A549 (cell line): Measurements from ENCODE around the gene COG3. TPM values are rescaled to one million over a fixed set of nuclear protein-coding genes. Genes with fewer than 3 reads are reported as not detected.

Experiments
- ATAC-seq, 2 experiments: fragments of 200-7000 bp in 1 of 2; fragments of >200 bp in 1 of 2; cut with Nextera tagmentation in 1 of 2; cut with Tn5 transposase in 1 of 2; 3 replicates each; pipeline versions ENCODE4 v1.8.0 to v1.9.1; 2018 to 2020; ENCODE audit warnings: mild to moderate bottlenecking in 1 of 2, moderate library complexity in 1 of 2
- CTCF ChIA-PET: fragments of 300-600 bp; sonication (Branson Sonifier 250); formaldehyde crosslinking; extraction: SDS; loops from one replicate; lab custom pipeline; 2021; ENCODE audit warnings: antibody characterized with exemption, inconsistent platforms; lab: Yijun Ruan, JAX
- POLR2A ChIA-PET: fragments of 350-600 bp; formaldehyde crosslinking; extraction: SDS; loops from one replicate; lab custom pipeline; 2021; ENCODE audit warnings: antibody characterized with exemption, inconsistent platforms; lab: Yijun Ruan, JAX
- DNase-seq, 2 experiments: peaks; one replicate each; pipeline versions ENCODE4 v3.0.0 to v3.0.0-alpha.2; 2011 to 2016; ENCODE audit warnings: low read depth in 1 of 2, low spot score in 1 of 2
- FAIRE-seq: peaks from 2 replicates; lab custom pipeline; 2011; peaks lifted over from hg19 to GRCh38; lab: Jason Lieb, UNC
- H3K27ac ChIP-seq, 2 experiments: fragments of >200 bp; sonication (Bioruptor Twin); formaldehyde crosslinking; 3 replicates each; pipeline ENCODE4 v1.5.1; 2016 to 2017
- H3K4me1 ChIP-seq: fragments of >200 bp; sonication (Bioruptor Twin); formaldehyde crosslinking; 3 replicates; pipeline ENCODE4 v1.6.1; 2016
- H3K4me2 ChIP-seq: fragments of >200 bp; sonication (Bioruptor Twin); formaldehyde crosslinking; 3 replicates; pipeline ENCODE4 v1.6.1; 2016
- H3K4me3 ChIP-seq: fragments of >200 bp; sonication (Bioruptor Twin); formaldehyde crosslinking; 3 replicates; pipeline ENCODE4 v1.5.1; 2016
- H3K9me3 ChIP-seq: fragments of >200 bp; sonication (Bioruptor Twin); formaldehyde crosslinking; 3 replicates; pipeline ENCODE4 v1.6.1; 2016
- BHLHE40 ChIP-seq: IDR thresholded peaks from 2 replicates; pipeline ENCODE4 v1.6.1; 2012; ENCODE audit warnings: low read depth, low read length, inconsistent platforms
- CBX2 ChIP-seq: fragments of 200-600 bp; sonication (generic); IDR thresholded peaks from 2 replicates; pipeline ENCODE4 v1.6.1; 2016; ENCODE audit warnings: low read depth, mild to moderate bottlenecking, borderline replicate concordance
- CEBPB ChIP-seq, 2 experiments: fragments of >200 bp in 1 of 2; sonication (Bioruptor Twin) in 1 of 2; formaldehyde crosslinking in 1 of 2; IDR thresholded peaks; 2 replicates each; pipeline ENCODE4 v1.6.1; 2012 to 2016
- EHMT2 ChIP-seq: fragments of 200-600 bp; sonication (generic); IDR thresholded peaks from 2 replicates; pipeline ENCODE4 v1.6.1; 2016; ENCODE audit warnings: antibody characterized with exemption, low read depth, mild to moderate bottlenecking, moderate library complexity
- EP300 ChIP-seq, 2 experiments: fragments of >200 bp; sonication (Bioruptor Twin); formaldehyde crosslinking; IDR thresholded peaks; 2 replicates in 1 of 2; 3 replicates in 1 of 2; pipeline ENCODE4 v1.6.1; 2016 to 2017
- ESRRA ChIP-seq: fragments of 150-350 bp; IDR thresholded peaks from 2 replicates; pipeline ENCODE4 v1.6.1; 2014; ENCODE audit warnings: mild to moderate bottlenecking, low read length, borderline replicate concordance
- FOXS1 ChIP-seq: fragments of 250-450 bp; sonication (Bioruptor Pico); IDR thresholded peaks from 2 replicates; pipeline ENCODE4 v1.5.0; 2020; ENCODE audit warnings: mild to moderate bottlenecking, moderate library complexity
- HOXA7 ChIP-seq: fragments of 250-450 bp; sonication (Bioruptor Pico); IDR thresholded peaks from 2 replicates; pipeline ENCODE4 v1.5.0; 2020; ENCODE audit warnings: mild to moderate bottlenecking, moderate library complexity
- HOXB13 ChIP-seq: fragments of 250-450 bp; sonication (Bioruptor Pico); IDR thresholded peaks from 2 replicates; pipeline ENCODE4 v1.5.0; 2020; ENCODE audit warnings: low read depth, mild to moderate bottlenecking, moderate library complexity
- JUN ChIP-seq, 2 experiments: fragments of >200 bp; sonication (Bioruptor Twin); formaldehyde crosslinking; IDR thresholded peaks; 2 replicates in 1 of 2; 3 replicates in 1 of 2; pipeline ENCODE4 v1.6.1; 2016 to 2017
- JUNB ChIP-seq: fragments of >200 bp; sonication (Bioruptor Twin); formaldehyde crosslinking; IDR thresholded peaks from 2 replicates; pipeline ENCODE4 v1.6.1; 2016
- MAFK ChIP-seq: fragments of 450-650 bp; IDR thresholded peaks from 2 replicates; pipeline ENCODE4 v1.6.1; 2014; ENCODE audit not compliant: partially characterized antibody
- NR3C1 ChIP-seq: fragments of >200 bp; sonication (Bioruptor Twin); formaldehyde crosslinking; IDR thresholded peaks from 3 replicates; pipeline ENCODE4 v1.6.1; 2017
- PHF8 ChIP-seq: fragments of 200-600 bp; sonication (generic); IDR thresholded peaks from 2 replicates; pipeline ENCODE4 v1.6.1; 2016; ENCODE audit warnings: low read depth, mild to moderate bottlenecking, antibody characterized with exemption, moderate library complexity, borderline replicate concordance
- RARB ChIP-seq: fragments of 250-450 bp; sonication (Bioruptor Pico); IDR thresholded peaks from 2 replicates; pipeline ENCODE4 v1.8.0; 2021; ENCODE audit warnings: mild to moderate bottlenecking, moderate library complexity
- TFCP2L1 ChIP-seq: fragments of 250-450 bp; sonication (Bioruptor Pico); IDR thresholded peaks from 2 replicates; pipeline ENCODE4 v1.5.0; 2021; ENCODE audit warnings: mild to moderate bottlenecking
- TP53 ChIP-seq: fragments of 250-450 bp; sonication (Bioruptor Pico); IDR thresholded peaks from 2 replicates; pipeline ENCODE4 v1.5.0; 2021; ENCODE audit warnings: mild to moderate bottlenecking, moderate library complexity
- ZFP36 ChIP-seq: fragments of 450-650 bp; IDR thresholded peaks from 2 replicates; pipeline ENCODE4 v1.6.1; 2014; ENCODE audit warnings: borderline replicate concordance; ENCODE audit not compliant: partially characterized antibody
- ZNF302 ChIP-seq: fragments of 250-450 bp; sonication (Bioruptor Pico); IDR thresholded peaks from 2 replicates; pipeline ENCODE4 v1.9.0; 2021; ENCODE audit warnings: inconsistent platforms, mild to moderate bottlenecking, moderate library complexity
- WGBS: methylation state at CpG from one replicate; pipeline ENCODE4 v1.1.6; 2017; ENCODE audit errors: missing lambda C conversion rate; 5-methylcytosine and 5-hydroxymethylcytosine counted together
- polyA plus RNA-seq, 4 experiments: library from polyadenylated mRNA; depleted of rRNA in 3 of 4; stranded (reverse); fragments of >200 nt; fragmentation: RNase III in 1 of 4; extraction: RNeasy Plus Mini Kit Qiagen cat#74134 plus additional on column Dnase treatment in 1 of 4; gene quantifications; 2 replicates in 3 of 4; 3 replicates in 1 of 4; pipeline ENCODE4 v1.2.3, GENCODE V29; 2011 to 2017
- TF ChIP-seq, protein P1 (sequence below): fragments of 250-450 bp; sonication (Bioruptor Pico); IDR thresholded peaks from 2 replicates; pipeline ENCODE4 v1.5.0; 2020; ENCODE audit warnings: low read depth, mild to moderate bottlenecking, moderate library complexity
- TF ChIP-seq, protein P2 (sequence below): fragments of >200 bp; sonication (Bioruptor Twin); formaldehyde crosslinking; IDR thresholded peaks from 3 replicates; pipeline ENCODE4 v1.6.1; 2016
- TF ChIP-seq, protein P3 (sequence below): fragments of 200-600 bp; sonication (generic); IDR thresholded peaks from 2 replicates; pipeline ENCODE4 v1.6.1; 2016; ENCODE audit warnings: antibody characterized with exemption, mild to moderate bottlenecking, moderate library complexity

The COG3 gene
- polyA plus RNA-seq, 2 of the 4 experiments (the other 2 are of a cell fraction), result 8.2 to 23.3 TPM

GRCh38 chr13:45534604-45535003 lies 69.9 kb downstream of the COG3 start (continued):
- TF ChIP-seq, protein P1, sequence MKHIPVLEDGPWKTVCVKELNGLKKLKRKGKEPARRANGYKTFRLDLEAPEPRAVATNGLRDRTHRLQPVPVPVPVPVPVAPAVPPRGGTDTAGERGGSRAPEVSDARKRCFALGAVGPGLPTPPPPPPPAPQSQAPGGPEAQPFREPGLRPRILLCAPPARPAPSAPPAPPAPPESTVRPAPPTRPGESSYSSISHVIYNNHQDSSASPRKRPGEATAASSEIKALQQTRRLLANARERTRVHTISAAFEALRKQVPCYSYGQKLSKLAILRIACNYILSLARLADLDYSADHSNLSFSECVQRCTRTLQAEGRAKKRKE (CRISPR knock-in tag), result no peak
- no peak for TF ChIP-seq TP53 (CRISPR knock-in tag)
- no peak for TF ChIP-seq PHF8
- no peak for TF ChIP-seq BHLHE40
- TF ChIP-seq JUNB, result no peak
- TF ChIP-seq HOXB13 (CRISPR knock-in tag), result no peak
- TF ChIP-seq EHMT2, result no peak

DNA sequence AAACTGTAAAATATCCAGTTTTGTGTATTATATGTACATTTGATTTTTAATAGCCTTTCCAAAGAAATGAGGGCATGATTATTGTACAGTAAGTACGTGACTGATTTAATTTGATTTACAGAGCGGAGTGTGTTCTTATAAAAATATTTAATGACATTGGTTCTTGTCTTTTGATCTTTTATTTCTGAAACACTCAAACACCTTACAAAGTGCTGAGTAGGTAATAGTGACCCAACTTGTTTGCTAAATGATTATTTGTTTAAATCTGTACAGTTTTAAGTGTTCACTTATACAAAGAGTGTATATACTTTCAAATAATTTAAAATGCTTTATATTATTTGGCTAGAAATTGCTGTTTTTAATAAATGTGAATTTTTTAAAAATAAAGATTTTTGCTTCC lies 71.5 kb downstream of the COG3 start:
- CTCF ChIA-PET, result no interaction called here
- Histone ChIP-seq H3K27ac (no peak overlapping the region), H3K4me2 (no peak overlapping the region), H3K4me1 (no peaks in the 10 kb centered on the region), H3K4me3 (no peak overlapping the region)
- FAIRE-seq (no peak), DNase-seq (no peak), ATAC-seq (no peak)
- no peak for TF ChIP-seq RARB
- TF ChIP-seq ZNF302 (CRISPR knock-in tag), result no peak
- no peak for TF ChIP-seq CEBPB (IDR thresholded peaks at IDR 0.05)
- TF ChIP-seq, protein P2, sequence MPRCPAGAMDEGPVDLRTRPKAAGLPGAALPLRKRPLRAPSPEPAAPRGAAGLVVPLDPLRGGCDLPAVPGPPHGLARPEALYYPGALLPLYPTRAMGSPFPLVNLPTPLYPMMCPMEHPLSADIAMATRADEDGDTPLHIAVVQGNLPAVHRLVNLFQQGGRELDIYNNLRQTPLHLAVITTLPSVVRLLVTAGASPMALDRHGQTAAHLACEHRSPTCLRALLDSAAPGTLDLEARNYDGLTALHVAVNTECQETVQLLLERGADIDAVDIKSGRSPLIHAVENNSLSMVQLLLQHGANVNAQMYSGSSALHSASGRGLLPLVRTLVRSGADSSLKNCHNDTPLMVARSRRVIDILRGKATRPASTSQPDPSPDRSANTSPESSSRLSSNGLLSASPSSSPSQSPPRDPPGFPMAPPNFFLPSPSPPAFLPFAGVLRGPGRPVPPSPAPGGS, result no peak
- TF ChIP-seq TFCP2L1 (CRISPR knock-in tag), result no peak
- TF ChIP-seq PHF8, result no peak
- no peak for TF ChIP-seq HOXA7
- no peak for TF ChIP-seq JUN (IDR thresholded peaks at IDR 0.05)
- TF ChIP-seq EP300 (IDR thresholded peaks at IDR 0.05), result no peak
- no peak for TF ChIP-seq ZFP36
- TF ChIP-seq, all 56 proteins: peak for 0
- H3K9me3 ChIP-seq, result no peaks in the 10 kb centered on the region
- 89% methylated on average over 2 of the region's 2 CpGs for WGBS
- POLR2A ChIA-PET, result no interaction called here

- ChIA-PET POLR2A (no interaction called here), CTCF (interaction anchor here (0.6 kb wide), 1 partner anchor 13 kb away, joined by 3 read pairs; no protein-coding TSS in a partner anchor)
- Histone ChIP-seq H3K4me1 (no peaks in the 10 kb centered on the region), H3K9me3 (no peaks in the 10 kb centered on the region), H3K4me3 (no peak overlapping the region), H3K4me2 (no peak overlapping the region), H3K27ac (no peak overlapping the region)
- TF ChIP-seq JUN (IDR thresholded peaks at IDR 0.05) (no peak), NR3C1 (no peak), FOXS1 (CRISPR knock-in tag) (no peak), ESRRA (no peak), CBX2 (no peak), MAFK (no peak)
- TF ChIP-seq, protein P3, sequence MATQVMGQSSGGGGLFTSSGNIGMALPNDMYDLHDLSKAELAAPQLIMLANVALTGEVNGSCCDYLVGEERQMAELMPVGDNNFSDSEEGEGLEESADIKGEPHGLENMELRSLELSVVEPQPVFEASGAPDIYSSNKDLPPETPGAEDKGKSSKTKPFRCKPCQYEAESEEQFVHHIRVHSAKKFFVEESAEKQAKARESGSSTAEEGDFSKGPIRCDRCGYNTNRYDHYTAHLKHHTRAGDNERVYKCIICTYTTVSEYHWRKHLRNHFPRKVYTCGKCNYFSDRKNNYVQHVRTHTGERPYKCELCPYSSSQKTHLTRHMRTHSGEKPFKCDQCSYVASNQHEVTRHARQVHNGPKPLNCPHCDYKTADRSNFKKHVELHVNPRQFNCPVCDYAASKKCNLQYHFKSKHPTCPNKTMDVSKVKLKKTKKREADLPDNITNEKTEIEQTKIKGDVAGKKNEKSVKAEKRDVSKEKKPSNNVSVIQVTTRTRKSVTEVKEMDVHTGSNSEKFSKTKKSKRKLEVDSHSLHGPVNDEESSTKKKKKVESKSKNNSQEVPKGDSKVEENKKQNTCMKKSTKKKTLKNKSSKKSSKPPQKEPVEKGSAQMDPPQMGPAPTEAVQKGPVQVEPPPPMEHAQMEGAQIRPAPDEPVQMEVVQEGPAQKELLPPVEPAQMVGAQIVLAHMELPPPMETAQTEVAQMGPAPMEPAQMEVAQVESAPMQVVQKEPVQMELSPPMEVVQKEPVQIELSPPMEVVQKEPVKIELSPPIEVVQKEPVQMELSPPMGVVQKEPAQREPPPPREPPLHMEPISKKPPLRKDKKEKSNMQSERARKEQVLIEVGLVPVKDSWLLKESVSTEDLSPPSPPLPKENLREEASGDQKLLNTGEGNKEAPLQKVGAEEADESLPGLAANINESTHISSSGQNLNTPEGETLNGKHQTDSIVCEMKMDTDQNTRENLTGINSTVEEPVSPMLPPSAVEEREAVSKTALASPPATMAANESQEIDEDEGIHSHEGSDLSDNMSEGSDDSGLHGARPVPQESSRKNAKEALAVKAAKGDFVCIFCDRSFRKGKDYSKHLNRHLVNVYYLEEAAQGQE, result no peak
- no peak for FAIRE-seq
- ATAC-seq, result no peak
- WGBS, result 100% methylated on average over 1 of the region's 1 CpG
- DNase-seq, result no peak
Observed at GRCh38 chr13:45537516-45537915, 72.8 kb downstream of the COG3 start.
